Subcutaneous abdominal adipose tissue (tissue), 5 donors: ENCODE measurements around the gene TMEM231.
"Not testable (repeated sequence)": the region's sequence is repeated elsewhere in the genome, so short reads cannot be mapped to it uniquely, and the experiment has no call there.

Experiments used
- H3K27ac ChIP-seq: one replicate; pipeline ENCODE4 v1.7.0; 2013; ENCODE audit warnings: low read depth, mild to moderate bottlenecking, inconsistent platforms, low read length, moderate library complexity
- H3K27me3 ChIP-seq, 5 donors: one replicate each; pipeline ENCODE4 v1.7.0; 2013; ENCODE audit warnings: low read length in 5 of 5, inconsistent platforms in 1 of 5; ENCODE audit not compliant: control insufficient read depth in 5 of 5, insufficient read depth in 4 of 5
- H3K36me3 ChIP-seq, 5 donors: one replicate each; pipeline ENCODE4 v1.7.0; 2013; ENCODE audit warnings: low read length in 5 of 5; ENCODE audit not compliant: control insufficient read depth in 5 of 5, insufficient read depth in 5 of 5
- H3K4me1 ChIP-seq, 5 donors: one replicate each; pipeline ENCODE4 v1.7.0; 2013; ENCODE audit warnings: low read length in 5 of 5, mild to moderate bottlenecking in 3 of 5, moderate library complexity in 1 of 5; ENCODE audit not compliant: control insufficient read depth in 5 of 5, insufficient read depth in 5 of 5
- H3K4me3 ChIP-seq, 5 donors: one replicate each; pipeline ENCODE4 v1.7.0; 2013; ENCODE audit warnings: low read length in 5 of 5, low read depth in 1 of 5
- H3K9ac ChIP-seq, 5 donors: one replicate each; pipeline ENCODE4 v1.7.0; 2013; ENCODE audit warnings: low read length in 5 of 5, mild to moderate bottlenecking in 4 of 5, moderate library complexity in 3 of 5
- H3K9me3 ChIP-seq, 5 donors: one replicate each; pipeline ENCODE4 v1.7.0; 2013; ENCODE audit warnings: low read length in 5 of 5; ENCODE audit not compliant: control insufficient read depth in 5 of 5
- donor health status: healthy.
- donor health status: healthy.
- donor health status: healthy.
- donor health status: healthy.
- donor health status: healthy.

TMEM231 gene

GRCh38 chr16:75514296-75514695, 41.8 kb downstream of the TMEM231 start:
- Histone ChIP-seq H3K9ac (no peak overlapping the region), H3K27ac (no peak overlapping the region), H3K36me3 (no peaks in the 10 kb centered on the region), H3K4me1 (peaks cover 0 to 10% (median 8%) of the 10 kb centered on the region in 5 donors), H3K9me3 (no peaks in the 10 kb centered on the region), H3K4me3 (no peak overlapping the region), H3K27me3 (no peaks in the 10 kb centered on the region)

- Histone ChIP-seq H3K9me3 (no peaks in the 10 kb centered on the region), H3K27ac (peak overlapping the region; percentile 20), H3K9ac (no peak overlapping the region), H3K27me3 (no peaks in the 10 kb centered on the region), H3K4me1 (peaks cover 3 to 9% (median 8%) of the 10 kb centered on the region in 5 donors), H3K36me3 (no peaks in the 10 kb centered on the region), H3K4me3 (peak overlapping the region in 1 of 5 donors; percentile 4)
These were observed 49.5 kb downstream of the TMEM231 start for GRCh38 chr16:75506574-75506973.

- Histone ChIP-seq H3K4me3 (peak overlapping the region in 1 of 5 donors; percentile 4), H3K4me1 (peaks cover 3 to 9% (median 8%) of the 10 kb centered on the region in 5 donors), H3K9me3 (no peaks in the 10 kb centered on the region), H3K36me3 (no peaks in the 10 kb centered on the region), H3K9ac (no peak overlapping the region), H3K27me3 (no peaks in the 10 kb centered on the region), H3K27ac (peak overlapping the region; percentile 20)
These were observed 49.9 kb downstream of the TMEM231 start for GRCh38 chr16:75506107-75506506.

GRCh38 chr16:75503801-75504200, 52.3 kb downstream of the TMEM231 start:
- no peak overlapping the region for H3K27ac ChIP-seq
- no peak overlapping the region for H3K4me3 ChIP-seq
- no peaks in the 10 kb centered on the region for H3K27me3 ChIP-seq
- H3K36me3 ChIP-seq, result no peaks in the 10 kb centered on the region
- H3K4me1 ChIP-seq, result peaks cover 3 to 9% (median 8%) of the 10 kb centered on the region in 5 donors
- no peak overlapping the region for H3K9ac ChIP-seq
- no peaks in the 10 kb centered on the region for H3K9me3 ChIP-seq

GRCh38 chr16:75502916-75503605, 53.0 kb downstream of the TMEM231 start:
- Histone ChIP-seq H3K4me3 (no peak overlapping the region), H3K27me3 (no peaks in the 10 kb centered on the region), H3K27ac (no peak overlapping the region), H3K36me3 (no peaks in the 10 kb centered on the region), H3K4me1 (peaks cover 3 to 9% (median 8%) of the 10 kb centered on the region in 5 donors), H3K9me3 (no peaks in the 10 kb centered on the region), H3K9ac (no peak overlapping the region)

GRCh38 chr16:75501820-75502219, 54.2 kb downstream of the TMEM231 start:
- not testable (repeated sequence) for H3K9ac ChIP-seq, H3K36me3 ChIP-seq, H3K9me3 ChIP-seq, H3K4me1 ChIP-seq, H3K27ac ChIP-seq, H3K4me3 ChIP-seq, H3K27me3 ChIP-seq

GRCh38 chr16:75501359-75501758, 54.7 kb downstream of the TMEM231 start:
- Histone ChIP-seq H3K9me3 (no peaks in the 10 kb centered on the region), H3K27ac (no peak overlapping the region), H3K4me1 (peaks cover 0 to 3% (median 3%) of the 10 kb centered on the region in 5 donors), H3K4me3 (no peak overlapping the region), H3K27me3 (no peaks in the 10 kb centered on the region), H3K36me3 (no peaks in the 10 kb centered on the region), H3K9ac (no peak overlapping the region)

GRCh38 chr16:75498605-75499322, 57.3 kb downstream of the TMEM231 start:
- not testable (repeated sequence) for H3K9ac ChIP-seq, H3K27ac ChIP-seq, H3K9me3 ChIP-seq, H3K36me3 ChIP-seq, H3K4me3 ChIP-seq
- Histone ChIP-seq H3K27me3 (peaks cover 5 to 19% (median 11%) of the 10 kb centered on the region in 5 donors), H3K4me1 (peaks cover 0 to 13% (median 12%) of the 10 kb centered on the region in 5 donors)

GRCh38 chr16:75497558-75497957, 58.5 kb downstream of the TMEM231 start:
- Histone ChIP-seq H3K27ac (no peak overlapping the region), H3K4me3 (no peak overlapping the region), H3K9ac (no peak overlapping the region), H3K4me1 (peaks cover 0 to 13% (median 12%) of the 10 kb centered on the region in 5 donors), H3K36me3 (no peaks in the 10 kb centered on the region), H3K27me3 (peaks cover 5 to 25% (median 11%) of the 10 kb centered on the region in 5 donors), H3K9me3 (no peaks in the 10 kb centered on the region)

- H3K27ac ChIP-seq, result no peak within 1 kb of the TSS
- H3K4me1 ChIP-seq, result peaks cover 0 to 13% (median 12%) of the 10 kb centered on the region in 5 donors
- peak within 1 kb of the TSS in 2 of 5 donors; percentile 53 to 60 for H3K9ac ChIP-seq
These were observed 60.9 kb downstream of the TMEM231 start, which contains the start of gene CHST6 for GRCh38 chr16:75495076-75495674. Gene CHST6, minus strand, starts transcription at chr16:75495441. Its CDS starts 15,613 bp downstream, at chr16:75479828.

More at GRCh38 chr16:75495076-75495674, 60.9 kb downstream of the TMEM231 start, which contains the start of gene CHST6:
- Histone ChIP-seq H3K27me3 (peaks cover 10 to 30% (median 11%) of the 10 kb centered on the region in 5 donors), H3K4me3 (peak within 1 kb of the TSS; percentile 52 to 68 (median 59)), H3K9me3 (no peaks in the 10 kb centered on the region), H3K36me3 (no peaks in the 10 kb centered on the region)
